Measurements from ENCODE around the gene DDX10.

- TF ChIP-seq, protein P1, sequence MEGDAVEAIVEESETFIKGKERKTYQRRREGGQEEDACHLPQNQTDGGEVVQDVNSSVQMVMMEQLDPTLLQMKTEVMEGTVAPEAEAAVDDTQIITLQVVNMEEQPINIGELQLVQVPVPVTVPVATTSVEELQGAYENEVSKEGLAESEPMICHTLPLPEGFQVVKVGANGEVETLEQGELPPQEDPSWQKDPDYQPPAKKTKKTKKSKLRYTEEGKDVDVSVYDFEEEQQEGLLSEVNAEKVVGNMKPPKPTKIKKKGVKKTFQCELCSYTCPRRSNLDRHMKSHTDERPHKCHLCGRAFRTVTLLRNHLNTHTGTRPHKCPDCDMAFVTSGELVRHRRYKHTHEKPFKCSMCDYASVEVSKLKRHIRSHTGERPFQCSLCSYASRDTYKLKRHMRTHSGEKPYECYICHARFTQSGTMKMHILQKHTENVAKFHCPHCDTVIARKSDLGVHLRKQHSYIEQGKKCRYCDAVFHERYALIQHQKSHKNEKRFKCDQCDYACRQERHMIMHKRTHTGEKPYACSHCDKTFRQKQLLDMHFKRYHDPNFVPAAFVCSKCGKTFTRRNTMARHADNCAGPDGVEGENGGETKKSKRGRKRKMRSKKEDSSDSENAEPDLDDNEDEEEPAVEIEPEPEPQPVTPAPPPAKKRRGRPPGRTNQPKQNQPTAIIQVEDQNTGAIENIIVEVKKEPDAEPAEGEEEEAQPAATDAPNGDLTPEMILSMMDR (IDR thresholded peaks at IDR 0.05) = no peak
- no peak for TF ChIP-seq POLR2A (IDR thresholded peaks at IDR 0.05)
These were observed 221.3 kb downstream of the DDX10 start for GRCh38 chr11:108886005-108886659.
